ENCODE results near the gene GASK1A. TPM values are rescaled to one million over a fixed set of nuclear protein-coding genes. Genes with fewer than 3 reads are reported as not detected.

Gene GASK1A
- total RNA-seq, 1 experiment from 2014 or later = 1.9 TPM

DNA sequence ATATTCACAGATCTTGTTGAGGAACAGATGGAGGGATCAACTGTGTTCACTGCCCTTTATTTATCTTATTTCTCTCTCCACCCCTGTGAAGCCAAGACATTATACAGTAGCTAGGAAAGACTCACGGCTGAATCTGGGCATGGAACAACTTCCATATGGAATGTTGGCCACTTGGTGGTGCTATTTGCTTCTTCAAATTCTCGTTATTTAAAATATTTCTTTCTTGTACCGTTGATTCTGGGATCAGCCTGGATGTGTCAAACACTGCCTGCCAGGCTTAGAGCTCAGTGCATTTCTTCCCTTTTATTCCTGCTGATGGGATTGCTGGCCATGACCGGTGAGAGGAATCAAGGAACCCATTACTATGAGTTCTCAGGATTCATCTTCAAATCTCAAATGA is 17.5 kb upstream of the GASK1A start:
- intact Hi-C loops (cut with micrococcal nuclease) = loop anchor here (1.0 to 2.0 kb wide), 2 partner anchors 194 to 541 kb away; no protein-coding TSS in a partner anchor
- H3K9me2 ChIP-seq (replicated peaks; ENCODE audit: low read length) = no peaks in the 10 kb centered on the region
- H3K79me2 ChIP-seq (ENCODE audit: low read length) = no peaks in the 10 kb centered on the region
- no peaks in the 10 kb centered on the region for H3F3A ChIP-seq (ENCODE audit: low read length, unreplicated experiment)
- DNase-seq (peak; percentile 80), ATAC-seq (peak; percentile 86)
- no peak overlapping the region for H3K27ac ChIP-seq (ENCODE audit: low read length)
- H3K9me3 ChIP-seq (ENCODE audit: low read length) = no peaks in the 10 kb centered on the region
- no TSS peak for BruUV-seq (replicated peaks)
- H2AFZ ChIP-seq (ENCODE audit: low read length) = no peak overlapping the region
- no peaks in the 10 kb centered on the region for H3K4me1 ChIP-seq (ENCODE audit: insufficient read depth, low read length)
- no peaks in the 10 kb centered on the region for H4K20me1 ChIP-seq (ENCODE audit: low read length)
- no peaks in the 10 kb centered on the region for H3K36me3 ChIP-seq (ENCODE audit: low read depth, low read length)
- no peak overlapping the region for H3K4me2 ChIP-seq (ENCODE audit: low read length)
- ChIA-PET CTCF (interaction anchor here (0.5 to 1.9 kb wide), 14 partner anchors 10 to 573 kb away, joined by 3 to 8 read pairs (median 4); no protein-coding TSS in a partner anchor), POLR2A (ENCODE audit: unreplicated experiment) (no interaction called here)
- no peaks in the 10 kb centered on the region; the same call in 1 of the 2 replicates for H3K27me3 ChIP-seq (ENCODE audit: low read length)
- H3K4me3 ChIP-seq (ENCODE audit: low read length) = no peak overlapping the region
- H3K9ac ChIP-seq (ENCODE audit: low read length) = no peak overlapping the region
- TF ChIP-seq, protein P1, sequence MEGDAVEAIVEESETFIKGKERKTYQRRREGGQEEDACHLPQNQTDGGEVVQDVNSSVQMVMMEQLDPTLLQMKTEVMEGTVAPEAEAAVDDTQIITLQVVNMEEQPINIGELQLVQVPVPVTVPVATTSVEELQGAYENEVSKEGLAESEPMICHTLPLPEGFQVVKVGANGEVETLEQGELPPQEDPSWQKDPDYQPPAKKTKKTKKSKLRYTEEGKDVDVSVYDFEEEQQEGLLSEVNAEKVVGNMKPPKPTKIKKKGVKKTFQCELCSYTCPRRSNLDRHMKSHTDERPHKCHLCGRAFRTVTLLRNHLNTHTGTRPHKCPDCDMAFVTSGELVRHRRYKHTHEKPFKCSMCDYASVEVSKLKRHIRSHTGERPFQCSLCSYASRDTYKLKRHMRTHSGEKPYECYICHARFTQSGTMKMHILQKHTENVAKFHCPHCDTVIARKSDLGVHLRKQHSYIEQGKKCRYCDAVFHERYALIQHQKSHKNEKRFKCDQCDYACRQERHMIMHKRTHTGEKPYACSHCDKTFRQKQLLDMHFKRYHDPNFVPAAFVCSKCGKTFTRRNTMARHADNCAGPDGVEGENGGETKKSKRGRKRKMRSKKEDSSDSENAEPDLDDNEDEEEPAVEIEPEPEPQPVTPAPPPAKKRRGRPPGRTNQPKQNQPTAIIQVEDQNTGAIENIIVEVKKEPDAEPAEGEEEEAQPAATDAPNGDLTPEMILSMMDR (conservative IDR thresholded peaks at IDR 0.05; ENCODE audit: low read depth, low read length) = peak; percentile 81
- TF ChIP-seq EZH2phosphoT487 (IDR thresholded peaks at IDR 0.05; ENCODE audit: borderline replicate concordance, low read length) = no peak

DNA sequence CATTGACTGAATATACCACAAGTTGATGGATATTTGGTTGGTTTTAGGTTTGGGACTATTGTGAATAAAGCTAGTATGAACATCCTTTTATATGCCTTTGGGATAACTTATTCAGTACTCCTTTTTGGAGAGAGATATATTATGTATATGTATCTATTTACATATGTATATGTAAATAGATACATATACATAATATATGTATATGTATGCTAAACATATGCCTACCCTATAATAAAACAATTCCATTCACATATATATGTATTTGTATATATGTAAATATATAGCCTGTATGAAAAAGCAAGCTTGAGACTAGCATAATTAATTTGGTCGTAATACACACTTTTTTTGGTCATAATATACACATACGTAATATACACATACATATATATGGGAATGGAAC is 15.8 kb upstream of the GASK1A start:
- Histone ChIP-seq H3K9me3 (ENCODE audit: low read length) (no peaks in the 10 kb centered on the region), H3K4me3 (ENCODE audit: low read length) (no peak overlapping the region), H3K36me3 (ENCODE audit: low read depth, low read length) (no peaks in the 10 kb centered on the region), H3F3A (ENCODE audit: low read length, unreplicated experiment) (no peaks in the 10 kb centered on the region), H3K27ac (ENCODE audit: low read length) (no peak overlapping the region), H4K20me1 (ENCODE audit: low read length) (no peaks in the 10 kb centered on the region), H3K4me1 (ENCODE audit: insufficient read depth, low read length) (no peaks in the 10 kb centered on the region), H3K27me3 (ENCODE audit: low read length) (no peaks in the 10 kb centered on the region; the same call in 1 of the 2 replicates), H2AFZ (ENCODE audit: low read length) (no peak overlapping the region), H3K79me2 (ENCODE audit: low read length) (no peaks in the 10 kb centered on the region), H3K4me2 (ENCODE audit: low read length) (no peak overlapping the region), H3K9ac (ENCODE audit: low read length) (no peak overlapping the region), H3K9me2 (replicated peaks; ENCODE audit: low read length) (no peaks in the 10 kb centered on the region)
- no peak for DNase-seq
- ATAC-seq = no peak
- no TSS peak for BruUV-seq (replicated peaks)
- TF ChIP-seq, protein P1 (conservative IDR thresholded peaks at IDR 0.05; ENCODE audit: low read depth, low read length) = no peak
- ChIA-PET POLR2A (ENCODE audit: unreplicated experiment) (no interaction called here), CTCF (no interaction called here)
- intact Hi-C loops (cut with micrococcal nuclease) = no loop called here

DNA sequence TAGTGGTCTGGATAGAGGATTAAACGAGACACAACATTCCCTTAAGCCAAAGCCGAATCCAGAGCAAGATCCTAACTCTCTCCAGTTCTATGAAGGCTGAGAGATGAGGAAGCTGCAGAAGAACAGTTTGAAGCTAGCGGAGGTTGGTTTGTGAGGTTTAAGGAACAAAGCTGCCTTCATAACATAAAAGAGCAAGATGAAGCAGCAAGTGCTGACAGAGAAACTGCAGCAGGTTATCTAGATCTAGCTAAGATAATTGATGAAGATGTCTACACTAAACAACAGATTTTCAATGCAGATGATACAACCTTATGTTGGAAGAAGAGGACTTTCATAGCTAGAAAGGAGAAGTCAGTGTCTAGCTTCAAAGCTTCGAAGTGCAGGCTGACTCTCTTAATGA is 14.8 kb upstream of the GASK1A start:
- Histone ChIP-seq H3K9ac (ENCODE audit: low read length) (no peak overlapping the region), H3K4me2 (ENCODE audit: low read length) (no peak overlapping the region), H2AFZ (ENCODE audit: low read length) (no peak overlapping the region), H4K20me1 (ENCODE audit: low read length) (no peaks in the 10 kb centered on the region), H3K4me1 (ENCODE audit: insufficient read depth, low read length) (no peaks in the 10 kb centered on the region), H3K9me3 (ENCODE audit: low read length) (no peaks in the 10 kb centered on the region), H3F3A (ENCODE audit: low read length, unreplicated experiment) (no peaks in the 10 kb centered on the region), H3K36me3 (ENCODE audit: low read depth, low read length) (no peaks in the 10 kb centered on the region), H3K9me2 (replicated peaks; ENCODE audit: low read length) (no peaks in the 10 kb centered on the region), H3K4me3 (ENCODE audit: low read length) (no peak overlapping the region), H3K27me3 (ENCODE audit: low read length) (peaks cover 6% of the 10 kb centered on the region), H3K27ac (ENCODE audit: low read length) (no peak overlapping the region), H3K79me2 (ENCODE audit: low read length) (no peaks in the 10 kb centered on the region)
- no TSS peak for BruUV-seq (replicated peaks)
- ChIA-PET CTCF (no interaction called here), POLR2A (ENCODE audit: unreplicated experiment) (no interaction called here)
- ATAC-seq = no peak
- no peak for TF ChIP-seq EZH2phosphoT487 (IDR thresholded peaks at IDR 0.05; ENCODE audit: borderline replicate concordance, low read length)
- TF ChIP-seq EZH2 (IDR thresholded peaks at IDR 0.05; ENCODE audit: low read length, unreplicated experiment) = no peak
- TF ChIP-seq, protein P1 (conservative IDR thresholded peaks at IDR 0.05; ENCODE audit: low read depth, low read length) = no peak
- no peak for DNase-seq
- intact Hi-C loops (cut with micrococcal nuclease) = no loop called here
